HG03045 (cell line): ENCODE measurements around the gene ARHGEF17.

Experiments used
- ATAC-seq: cut with Tn5 transposase; IDR thresholded peaks from one replicate; pipeline ENCODE4 v1.9.1; 2021; ENCODE audit warnings: mild to moderate bottlenecking, moderate library complexity; ENCODE audit not compliant: unreplicated experiment

Gene ARHGEF17

GRCh38 chr11:73376803-73377629, 68.9 kb downstream of the ARHGEF17 start:
- peak; percentile 26 for ATAC-seq

GRCh38 chr11:73379189-73379880, 71.3 kb downstream of the ARHGEF17 start:
- no peak for ATAC-seq

GRCh38 chr11:73380331-73380730, 72.3 kb downstream of the ARHGEF17 start:
- no peak for ATAC-seq

GRCh38 chr11:73380897-73381410, 72.9 kb downstream of the ARHGEF17 start:
- no peak for ATAC-seq

- no peak for ATAC-seq
Measured at GRCh38 chr11:73381589-73381988, 73.5 kb downstream of the ARHGEF17 start.

GRCh38 chr11:73382183-73382582, 74.1 kb downstream of the ARHGEF17 start:
- ATAC-seq: no peak

- ATAC-seq: no peak
Measured at GRCh38 chr11:73382747-73383146, 74.7 kb downstream of the ARHGEF17 start.

GRCh38 chr11:73383249-73384124, 75.4 kb downstream of the ARHGEF17 start:
- ATAC-seq: no peak

GRCh38 chr11:73384125-73384441, 76.0 kb downstream of the ARHGEF17 start:
- no peak for ATAC-seq

- ATAC-seq: peak; percentile 1
Measured at GRCh38 chr11:73384531-73384871, 76.4 kb downstream of the ARHGEF17 start.

GRCh38 chr11:73384872-73385689, 77.0 kb downstream of the ARHGEF17 start:
- ATAC-seq: peak; percentile 32

- ATAC-seq: no peak
Measured at GRCh38 chr11:73386016-73386415, 77.9 kb downstream of the ARHGEF17 start.

GRCh38 chr11:73386546-73386945, 78.5 kb downstream of the ARHGEF17 start:
- ATAC-seq: no peak

GRCh38 chr11:73387594-73388264, 79.7 kb downstream of the ARHGEF17 start:
- no peak for ATAC-seq

GRCh38 chr11:73388265-73389133, 80.4 kb downstream of the ARHGEF17 start:
- no peak for ATAC-seq

GRCh38 chr11:73389134-73389525, 81.1 kb downstream of the ARHGEF17 start:
- ATAC-seq: no peak

GRCh38 chr11:73389916-73390315, 81.8 kb downstream of the ARHGEF17 start:
- ATAC-seq: no peak

GRCh38 chr11:73390601-73391565, 82.8 kb downstream of the ARHGEF17 start:
- ATAC-seq: no peak
